NOMO-1 treated with dmso at 0.1 percent for 144 hours (cell line): ENCODE measurements around the gene TSSK3.
"Not testable (repeated sequence)": the region's sequence is repeated elsewhere in the genome, so short reads cannot be mapped to it uniquely, and the experiment has no call there.

Source experiments
- DNase-seq: peaks from one replicate; lab custom pipeline; 2025; ENCODE audit not compliant: unreplicated experiment; lab: John Stamatoyannopoulos, UW

Gene TSSK3

GRCh38 chr1:32337855-32338636 lies 24.3 kb upstream of the TSSK3 start:
- peak; percentile 30 for DNase-seq

GRCh38 chr1:32338637-32339145 lies 23.6 kb upstream of the TSSK3 start:
- DNase-seq: no peak

GRCh38 chr1:32339363-32339978 lies 22.9 kb upstream of the TSSK3 start:
- DNase-seq: peak; percentile 59

GRCh38 chr1:32341186-32341757 lies 21.1 kb upstream of the TSSK3 start:
- no peak for DNase-seq

- no peak for DNase-seq
Observed at GRCh38 chr1:32341971-32342370, 20.4 kb upstream of the TSSK3 start.

GRCh38 chr1:32342704-32343103 lies 19.6 kb upstream of the TSSK3 start:
- no peak for DNase-seq

- DNase-seq: no peak
Observed at GRCh38 chr1:32345289-32345827, 17.0 kb upstream of the TSSK3 start.

GRCh38 chr1:32346532-32347157 lies 15.7 kb upstream of the TSSK3 start:
- DNase-seq: no peak

GRCh38 chr1:32349211-32349708 lies 13.1 kb upstream of the TSSK3 start:
- no peak for DNase-seq

- peak; percentile 74 for DNase-seq
Observed at GRCh38 chr1:32350785-32351398, 11.4 kb upstream of the TSSK3 start.

GRCh38 chr1:32351399-32352238 lies 10.7 kb upstream of the TSSK3 start:
- peak; percentile 87 for DNase-seq

- DNase-seq: no peak
Observed at GRCh38 chr1:32352239-32352745, 10.0 kb upstream of the TSSK3 start.

- no peak for DNase-seq
Observed at GRCh38 chr1:32352831-32353383, 9.4 kb upstream of the TSSK3 start.

GRCh38 chr1:32353431-32353830 lies 8.9 kb upstream of the TSSK3 start:
- no peak for DNase-seq

- DNase-seq: no peak
Observed at GRCh38 chr1:32353886-32354570, 8.3 kb upstream of the TSSK3 start.

GRCh38 chr1:32355778-32356177 lies 6.6 kb upstream of the TSSK3 start:
- DNase-seq: not testable (repeated sequence)

GRCh38 chr1:32356478-32356877 lies 5.9 kb upstream of the TSSK3 start:
- DNase-seq: no peak

GRCh38 chr1:32357614-32358013 lies 4.7 kb upstream of the TSSK3 start:
- no peak for DNase-seq

GRCh38 chr1:32358435-32358834 lies 3.9 kb upstream of the TSSK3 start:
- no peak for DNase-seq
